Activated T-cell treated with anti-CD3 and anti-CD28 coated beads for 1 hour (primary cell): ENCODE data around the gene ETV3.

Source experiments
- DNase-seq: peaks from one replicate; pipeline ENCODE4 v3.0.0-alpha.2; 2020; ENCODE audit warnings: low read depth

ETV3 gene

DNA sequence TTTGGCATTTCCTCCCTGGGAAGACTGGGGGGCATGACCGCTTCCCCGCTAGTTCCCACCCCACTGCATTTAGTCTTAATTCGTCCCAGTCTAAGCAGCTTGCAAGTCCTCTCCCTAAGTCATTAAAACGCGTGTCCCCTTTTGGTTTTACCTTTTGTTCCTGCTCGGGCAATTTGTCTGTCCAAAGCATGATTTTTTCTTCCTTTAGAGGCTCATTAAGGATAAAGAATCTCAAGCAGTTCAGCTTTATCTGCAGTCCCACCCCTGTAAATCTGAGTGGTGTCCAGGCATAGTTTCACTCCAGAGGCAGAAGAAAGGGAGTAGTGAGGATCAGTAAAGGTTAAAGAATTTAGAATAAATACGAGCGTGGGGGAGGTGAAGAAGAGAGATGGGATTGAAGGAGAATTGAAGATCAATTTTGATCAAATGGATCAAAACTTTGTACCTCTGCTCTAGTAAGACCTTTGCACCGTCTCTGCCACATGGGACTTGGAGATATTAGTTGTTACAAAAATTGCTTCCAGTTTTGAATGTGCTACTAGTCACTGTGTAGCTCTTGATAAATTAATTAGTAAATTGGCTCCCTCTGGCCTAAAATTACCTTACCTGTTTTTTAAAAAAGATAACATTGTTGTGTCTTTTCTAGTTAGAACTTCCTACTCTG, 989 bp upstream of the ETV3 start:
- DNase-seq: no peak

DNA sequence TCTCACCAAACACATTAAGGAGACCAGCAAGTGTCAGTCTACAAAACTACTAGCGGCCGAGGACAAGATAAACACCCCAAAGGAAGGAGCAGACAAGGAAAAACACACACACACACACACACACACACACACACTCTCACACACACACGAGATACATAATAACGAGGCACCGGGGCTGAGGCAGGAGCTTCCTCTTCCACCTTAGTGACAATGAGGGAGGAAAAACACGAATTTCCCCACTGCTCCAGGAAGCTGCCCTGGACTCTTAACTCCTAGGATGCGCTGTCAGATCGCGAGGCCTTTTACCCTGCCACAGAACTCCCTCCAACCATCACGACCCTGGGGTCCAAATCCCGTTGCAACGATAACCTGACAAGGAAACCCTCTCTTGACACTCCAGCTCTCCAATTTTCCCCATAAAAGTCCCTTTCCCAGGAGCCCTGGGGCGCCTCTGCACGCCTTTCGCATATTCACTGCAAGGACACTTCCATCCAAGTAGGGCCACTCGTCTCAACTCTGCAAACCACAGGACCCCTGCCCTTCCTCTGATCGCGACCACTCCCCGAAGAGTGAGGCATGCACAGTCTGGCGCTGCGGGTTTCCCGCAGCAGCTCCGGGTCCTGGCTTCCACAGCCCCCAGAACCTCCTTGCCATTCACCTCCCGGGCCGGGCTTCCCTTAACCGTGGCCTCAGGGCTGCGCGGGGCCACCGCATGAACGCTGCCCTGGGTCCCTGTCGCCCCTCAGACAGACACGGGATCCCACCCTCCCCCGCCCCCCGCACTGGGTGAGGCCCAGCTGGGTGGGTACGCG, 581 bp downstream of the ETV3 start:
- no peak for DNase-seq

DNA sequence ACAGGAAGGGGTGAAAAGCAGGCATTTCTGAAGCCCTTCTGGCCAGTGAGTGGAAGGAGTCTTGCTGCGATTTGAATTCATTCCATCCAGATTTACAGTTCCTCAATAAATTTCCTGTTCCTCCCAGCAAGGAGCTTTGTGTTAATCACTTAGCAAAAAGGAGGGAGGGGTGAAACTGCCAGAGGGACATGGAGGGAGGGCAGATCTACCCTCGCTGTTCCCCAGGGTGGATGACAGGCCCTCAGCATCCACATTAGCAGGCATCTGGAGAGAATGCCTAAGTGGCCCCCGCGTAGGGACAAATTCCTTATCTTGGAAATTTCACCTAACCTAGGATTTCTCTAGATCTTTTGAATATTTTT, 1.2 kb downstream of the ETV3 start:
- no peak for DNase-seq

DNA sequence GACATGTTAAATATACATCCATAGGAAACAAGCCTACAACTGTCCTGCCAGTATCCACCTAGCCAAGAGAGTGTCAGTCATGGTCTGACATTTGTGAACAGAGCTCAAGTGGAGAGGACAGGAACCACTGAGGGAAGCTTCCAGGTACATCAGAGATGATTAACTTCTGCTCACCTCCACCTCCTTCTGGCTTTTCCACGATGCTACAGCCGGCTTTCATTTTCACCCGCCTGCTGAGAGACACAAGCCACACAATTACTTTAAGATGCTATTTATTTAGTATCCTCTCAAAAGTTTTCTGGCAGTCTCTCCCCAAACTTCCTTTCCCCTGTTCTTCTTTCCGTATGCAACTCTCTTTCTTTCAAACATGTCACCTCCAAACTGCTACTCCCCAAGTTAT, 2.1 kb downstream of the ETV3 start:
- DNase-seq: no peak

DNA sequence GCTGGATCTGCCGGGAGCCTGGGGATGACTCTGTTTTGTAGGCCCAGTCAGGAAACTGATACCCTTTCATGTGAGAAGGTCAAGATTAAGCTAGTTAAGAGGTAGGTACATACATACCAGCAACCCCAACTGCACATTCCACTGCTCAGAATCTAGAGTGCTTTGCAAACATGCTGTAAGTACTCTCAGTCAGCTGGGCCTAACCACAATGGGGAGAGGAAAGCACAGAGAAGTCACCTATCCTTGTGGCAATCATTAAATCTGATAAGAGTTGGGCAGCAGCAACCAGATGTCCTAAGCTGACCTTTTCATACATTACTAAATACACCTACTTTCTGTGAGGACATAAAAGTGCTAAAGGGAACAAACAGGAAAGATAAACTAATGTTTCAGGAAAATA, 2.5 kb downstream of the ETV3 start:
- no peak for DNase-seq

DNA sequence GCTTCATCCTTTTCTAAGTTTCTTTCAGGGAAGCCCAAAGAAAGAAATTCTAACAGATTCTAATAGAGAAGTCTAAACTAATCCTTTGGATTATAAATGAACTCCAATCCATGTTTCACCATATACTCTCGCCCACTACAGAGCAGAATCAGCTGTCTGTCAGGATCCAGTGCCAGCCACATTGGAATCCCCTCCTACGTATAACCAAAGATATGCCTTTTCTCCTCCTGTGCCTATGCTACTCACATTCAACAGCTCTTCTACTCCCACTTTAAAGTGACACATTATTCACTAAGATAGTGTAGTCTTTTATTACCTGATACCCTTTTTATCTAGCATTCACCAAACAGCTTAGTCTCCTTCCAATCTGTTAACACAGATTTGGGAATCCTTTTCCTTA, 3.1 kb downstream of the ETV3 start:
- no peak for DNase-seq

DNA sequence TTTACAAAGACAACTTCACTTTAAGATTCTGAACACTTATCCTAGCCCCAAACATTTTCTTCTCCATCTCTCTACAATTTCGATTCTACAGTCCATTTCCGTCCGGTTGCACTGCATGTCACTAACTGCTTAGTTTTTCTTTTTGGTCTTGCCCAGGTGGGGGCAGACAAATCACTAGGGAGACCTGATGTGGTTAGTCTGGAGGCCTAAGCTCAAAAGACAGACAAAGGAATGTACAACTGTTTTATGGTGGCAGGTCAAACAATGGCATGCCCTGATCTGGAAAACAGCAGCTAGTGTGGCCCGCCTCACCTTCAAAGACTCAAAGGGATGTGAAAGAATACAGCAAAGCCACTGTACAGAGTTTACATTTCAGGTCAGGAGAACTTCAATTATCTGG, 3.8 kb downstream of the ETV3 start:
- DNase-seq: no peak

DNA sequence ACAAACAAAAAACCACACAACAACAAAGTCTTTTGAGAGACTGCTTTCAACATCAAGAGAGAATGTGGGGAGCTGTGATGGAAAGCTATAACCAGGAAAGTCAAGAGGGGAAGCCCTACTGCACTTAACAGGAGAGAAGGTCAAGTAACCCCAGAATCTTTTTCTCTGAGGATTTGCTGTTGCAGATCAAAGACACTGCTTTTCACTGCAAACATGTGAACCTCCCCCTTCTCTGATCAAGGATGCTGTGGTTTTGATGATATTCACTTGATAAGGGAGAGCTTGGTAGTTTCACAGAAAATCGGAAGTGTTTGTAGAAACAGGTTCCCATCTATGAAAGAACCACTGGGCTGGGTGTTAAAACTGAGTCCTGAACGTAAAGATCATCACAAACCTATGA, 4.8 kb downstream of the ETV3 start:
- DNase-seq: no peak

DNA sequence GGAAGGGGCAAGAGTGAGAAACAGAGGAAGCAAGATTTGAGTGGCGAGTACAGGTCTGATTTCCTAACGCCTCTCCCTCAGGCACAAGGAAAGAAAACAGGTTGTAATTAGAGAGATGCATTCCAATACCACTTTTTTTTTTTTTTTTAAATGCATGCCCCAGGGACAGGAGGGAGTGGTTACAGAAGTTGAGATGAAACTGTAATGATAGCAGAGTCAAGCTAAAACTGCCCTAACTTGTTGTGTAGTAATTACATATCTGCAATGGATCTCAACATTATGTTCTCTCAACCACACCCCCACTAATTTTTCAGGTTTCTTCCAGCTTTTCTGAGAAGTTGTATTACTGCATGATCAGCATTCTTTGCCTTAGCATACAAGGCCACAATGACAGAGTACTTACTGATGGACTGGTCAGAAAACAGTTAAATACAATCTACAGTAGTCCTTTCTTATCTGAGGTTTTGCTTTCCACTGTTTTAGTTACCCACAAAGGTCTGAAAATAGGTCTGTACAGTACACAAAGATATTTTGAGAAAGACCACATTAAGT, 5.5 kb downstream of the ETV3 start:
- no peak for DNase-seq

DNA sequence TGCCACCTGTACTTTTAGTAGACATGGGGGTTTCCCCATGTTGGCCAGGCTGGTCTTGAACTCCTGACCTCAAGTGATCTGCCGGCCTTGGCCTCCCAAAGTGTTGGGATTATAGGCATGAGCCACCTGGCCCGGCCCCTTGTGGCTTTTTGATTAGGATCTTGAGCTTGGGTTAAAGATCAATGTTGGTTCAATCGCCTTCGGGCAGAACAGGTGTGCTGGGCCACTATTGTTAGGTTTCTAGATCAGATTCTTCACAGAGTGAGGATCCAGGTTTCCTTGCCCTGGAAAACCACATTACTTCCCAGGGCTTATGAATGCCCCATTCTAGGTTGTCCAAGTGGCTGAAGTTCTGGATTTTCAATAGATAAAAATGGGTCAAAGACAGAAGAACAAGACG, 6.1 kb downstream of the ETV3 start:
- no peak for DNase-seq

DNA sequence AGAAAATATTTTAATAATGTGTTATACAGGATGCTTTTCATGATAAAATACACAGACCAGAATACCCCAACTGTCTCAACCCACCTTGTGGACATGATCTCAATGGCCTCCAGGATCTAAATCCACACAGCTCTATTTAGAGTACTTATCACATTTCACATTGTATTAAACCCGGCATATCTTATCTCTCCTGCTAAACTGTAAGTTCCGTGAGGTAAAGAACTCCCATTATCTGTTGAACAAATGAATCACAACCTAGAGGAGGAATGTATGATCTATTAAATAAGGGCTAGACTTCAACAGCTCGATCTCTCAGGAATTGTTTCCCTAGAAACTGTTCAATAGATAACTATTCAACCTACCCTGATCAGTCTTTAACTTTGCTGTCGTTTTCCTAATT, 6.9 kb downstream of the ETV3 start:
- no peak for DNase-seq

DNA sequence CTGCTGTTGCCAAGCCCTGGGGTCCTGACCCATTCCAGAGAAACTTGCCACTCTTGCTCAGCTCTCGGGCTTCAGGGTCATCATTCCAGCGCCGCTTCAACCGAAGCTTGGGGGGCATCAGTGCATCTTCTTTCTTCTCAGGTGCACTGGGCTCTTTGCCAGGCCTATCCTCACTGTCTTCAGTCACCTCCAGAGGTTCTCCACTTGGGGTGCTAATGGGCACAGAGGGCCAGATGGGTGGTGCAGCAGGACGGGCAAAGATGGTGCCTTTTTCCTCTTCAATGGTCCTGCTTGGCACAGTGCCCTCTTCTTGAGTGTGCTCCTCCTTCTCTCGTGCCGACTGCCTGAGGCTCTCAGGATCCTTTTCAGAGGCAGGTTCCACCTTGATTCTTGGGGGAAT, 13.3 kb downstream of the ETV3 start:
- DNase-seq: no peak

DNA sequence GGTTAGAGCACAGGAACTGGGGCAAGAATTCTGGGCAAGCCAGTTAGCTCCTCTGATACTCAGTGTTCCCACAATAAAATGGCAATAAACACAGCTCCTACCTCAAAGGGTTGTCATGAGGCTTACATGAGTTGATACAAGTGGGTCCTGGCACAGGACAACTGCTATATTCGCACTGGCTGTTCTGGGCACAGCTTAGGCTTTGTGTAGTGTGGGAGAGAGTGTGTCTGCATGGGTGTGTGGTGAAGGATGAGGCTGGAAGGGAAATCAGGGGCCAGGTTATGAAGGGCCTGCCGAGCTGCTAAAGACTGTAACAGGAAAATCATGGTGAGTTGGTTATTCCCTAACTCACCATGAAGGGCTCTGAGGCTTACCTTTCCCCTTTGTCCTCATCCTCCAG, 18.7 kb downstream of the ETV3 start:
- no peak for DNase-seq

DNA sequence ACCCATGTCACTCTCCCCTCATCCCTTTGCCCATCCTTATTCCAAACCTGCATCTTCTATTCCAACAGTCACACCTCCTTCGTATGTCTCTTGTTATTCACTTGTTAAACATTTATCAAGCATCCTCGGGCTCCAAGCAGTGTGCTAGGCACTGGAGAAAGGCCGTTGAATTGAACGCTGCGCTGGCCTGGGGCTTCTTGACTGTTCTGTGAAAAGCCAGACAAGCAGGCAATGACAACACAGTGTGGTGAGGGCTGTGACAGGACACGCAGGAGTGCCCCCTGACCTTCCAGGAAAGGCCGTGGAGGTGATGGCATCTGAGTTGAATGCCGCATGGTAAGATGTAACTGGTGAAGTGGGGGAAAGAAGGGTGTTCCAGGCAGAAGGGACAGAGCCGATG, 19.2 kb downstream of the ETV3 start:
- DNase-seq: no peak

DNA sequence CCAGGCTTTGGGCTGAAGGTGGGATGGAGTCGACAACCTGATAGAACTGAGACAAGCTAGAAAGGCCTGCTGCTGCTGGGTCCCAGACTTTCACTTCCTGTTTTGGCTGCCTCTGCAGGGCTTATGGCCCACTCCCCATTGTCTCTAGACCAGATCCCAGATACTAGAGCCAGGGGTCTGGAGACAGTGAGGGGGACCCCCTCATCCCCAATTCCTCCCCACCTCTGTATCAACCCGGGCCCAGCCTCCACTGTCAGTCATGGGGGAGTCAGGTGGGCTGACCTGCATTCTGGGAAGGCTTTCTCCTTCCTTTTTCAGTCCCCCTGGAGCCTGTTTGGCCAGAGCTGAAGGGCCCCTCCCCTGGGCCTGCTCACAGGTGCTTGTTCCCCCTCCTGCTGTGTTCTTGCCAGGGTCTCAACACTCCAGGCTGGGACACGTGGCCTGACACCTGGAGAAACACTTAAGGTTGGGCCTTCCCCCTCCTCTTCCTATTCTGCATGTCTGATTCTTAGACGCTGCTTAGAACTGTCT, 20.6 kb downstream of the ETV3 start:
- no peak for DNase-seq

DNA sequence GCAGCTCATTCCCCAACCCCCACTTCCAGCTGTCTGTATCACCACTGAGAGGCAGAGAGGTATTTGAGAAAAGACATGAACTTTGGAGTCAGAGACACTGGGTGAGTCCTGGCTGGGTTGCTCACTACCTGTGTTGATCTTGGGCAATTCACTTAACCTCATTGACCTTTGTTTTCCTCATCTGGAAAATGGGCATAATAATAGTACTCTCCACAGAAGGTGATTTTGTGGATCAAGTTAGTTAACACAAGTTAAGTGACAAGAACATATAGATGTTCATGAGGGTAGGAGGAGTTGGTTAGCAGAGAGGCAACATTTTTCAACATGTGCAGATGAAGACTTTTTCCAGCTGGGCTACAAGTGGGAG, 21.5 kb downstream of the ETV3 start:
- no peak for DNase-seq

DNA sequence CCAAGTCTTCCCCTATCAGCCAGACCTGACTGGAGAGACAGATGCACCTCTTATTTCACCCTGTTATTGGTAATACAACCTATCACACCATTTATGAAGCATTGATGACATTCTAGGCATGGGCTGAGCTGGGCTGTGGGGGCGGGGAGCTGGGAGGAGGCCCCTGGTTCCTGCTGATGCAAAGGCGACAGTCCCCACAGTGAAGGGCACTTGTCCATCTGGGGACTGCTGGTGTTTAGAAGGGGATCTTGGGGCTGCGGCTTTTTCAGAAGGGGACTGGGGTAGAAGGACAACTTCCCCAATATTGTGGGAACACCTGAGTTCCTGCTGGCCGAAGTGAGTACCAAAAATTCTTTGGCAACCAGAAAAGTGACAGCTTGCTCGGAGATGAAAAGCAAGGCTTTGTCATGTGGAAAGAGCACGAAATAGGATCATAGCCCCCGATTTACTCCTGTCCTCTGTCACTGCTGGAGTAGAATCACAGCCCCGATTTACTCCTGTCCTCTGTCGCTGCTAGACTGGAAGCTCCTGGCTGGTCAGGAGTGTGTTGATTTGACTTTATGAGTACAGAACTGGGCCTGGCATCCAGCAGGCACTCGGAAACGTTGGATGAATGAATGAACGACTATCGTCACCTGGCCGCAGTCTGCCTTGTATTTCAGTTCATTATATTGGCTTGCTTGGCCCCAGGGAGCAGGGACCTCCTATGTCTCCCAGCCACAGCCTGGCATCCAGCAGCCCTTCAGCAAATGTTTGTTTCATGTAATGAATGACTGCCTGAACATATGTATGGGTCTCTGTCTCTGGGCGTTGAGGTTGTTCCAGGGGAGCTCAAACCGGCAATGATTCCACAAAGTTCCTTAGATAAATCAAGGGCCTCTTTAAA, 22.1 kb downstream of the ETV3 start:
- no peak for DNase-seq

DNA sequence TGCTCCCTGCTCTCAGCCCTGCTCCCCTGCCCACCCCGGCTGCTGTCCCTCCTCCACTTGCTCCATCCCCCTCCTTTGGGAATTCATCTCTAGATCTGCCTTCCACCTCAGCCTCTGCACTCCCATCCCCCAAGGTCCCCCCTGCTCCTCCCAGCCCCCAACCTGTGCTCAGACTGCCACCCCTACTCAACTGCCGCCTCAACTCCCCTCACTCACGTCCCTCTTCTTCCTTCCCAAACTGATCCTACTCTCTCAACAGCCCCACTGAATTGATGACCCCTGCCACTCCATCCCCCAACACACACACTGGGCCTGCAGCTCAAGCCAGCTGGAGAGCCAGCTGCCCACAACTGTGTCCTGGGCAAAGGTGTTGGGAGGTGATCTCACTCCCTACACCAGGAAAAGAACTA, 22.8 kb downstream of the ETV3 start:
- DNase-seq: no peak

DNA sequence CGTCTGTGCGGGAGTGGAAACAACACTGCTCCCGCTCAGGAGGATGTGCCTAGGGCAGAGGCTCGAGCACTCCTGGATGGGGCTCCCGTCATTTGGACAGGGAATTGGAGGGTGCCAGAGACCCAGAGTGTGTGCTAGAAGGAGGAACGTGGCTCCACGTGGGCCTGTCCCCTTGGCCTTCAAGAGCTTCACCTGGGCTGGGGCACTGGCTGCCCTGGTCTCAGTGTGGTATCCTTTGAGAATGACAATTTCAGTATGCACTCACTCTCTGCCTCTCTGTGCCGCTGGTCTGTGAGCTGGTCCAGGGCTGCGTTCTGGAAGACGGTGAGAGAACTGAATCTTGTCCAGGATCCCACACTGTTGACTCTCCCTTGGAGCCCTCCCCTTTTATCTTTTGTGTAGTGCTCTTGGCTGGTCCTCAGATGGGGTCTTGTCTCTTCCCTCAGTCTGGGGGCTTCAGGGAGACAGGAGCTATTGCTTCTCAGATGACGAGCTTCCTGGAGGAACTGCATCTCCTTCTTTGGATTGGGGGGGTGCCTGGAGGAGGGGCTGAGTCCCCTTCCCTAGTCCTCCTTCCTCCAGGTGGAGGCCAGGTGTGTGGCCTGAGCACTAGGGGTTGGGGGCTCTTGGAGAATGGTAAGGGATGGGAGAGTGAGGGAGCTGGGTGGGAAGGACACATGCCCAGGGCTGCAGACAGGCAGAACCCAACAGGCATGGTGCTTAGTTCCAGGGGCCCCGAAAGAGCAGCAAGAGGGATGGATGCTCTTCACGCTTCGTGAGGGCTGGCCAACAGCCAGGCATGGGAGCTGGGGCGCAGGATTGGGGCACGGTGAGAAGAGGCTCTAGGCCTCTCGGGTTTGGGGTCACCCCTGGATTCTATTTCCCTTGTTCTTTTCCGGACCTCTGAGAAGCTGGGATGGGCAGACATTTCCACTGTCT, 23.7 kb downstream of the ETV3 start:
- no peak for DNase-seq

DNA sequence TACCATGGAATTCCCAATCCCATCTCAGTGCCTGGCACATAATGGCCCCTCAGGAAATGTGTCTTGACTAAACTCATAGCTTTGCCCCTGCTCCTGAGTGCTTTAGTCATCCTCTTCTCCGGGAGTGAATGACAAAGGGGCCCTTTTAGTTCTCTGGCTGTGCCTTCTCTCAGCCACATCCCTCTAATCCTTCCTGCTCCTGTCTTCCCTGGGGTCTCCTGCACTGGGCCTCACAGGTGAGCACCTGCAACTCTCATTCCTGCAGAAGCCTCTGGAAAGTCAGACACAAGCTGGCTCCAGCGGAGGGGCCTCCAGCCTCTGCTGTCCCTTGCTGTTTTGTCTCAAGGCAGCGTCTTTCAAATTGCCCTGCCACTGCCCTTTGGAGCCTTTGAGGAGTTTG, 24.6 kb downstream of the ETV3 start:
- DNase-seq: no peak

DNA sequence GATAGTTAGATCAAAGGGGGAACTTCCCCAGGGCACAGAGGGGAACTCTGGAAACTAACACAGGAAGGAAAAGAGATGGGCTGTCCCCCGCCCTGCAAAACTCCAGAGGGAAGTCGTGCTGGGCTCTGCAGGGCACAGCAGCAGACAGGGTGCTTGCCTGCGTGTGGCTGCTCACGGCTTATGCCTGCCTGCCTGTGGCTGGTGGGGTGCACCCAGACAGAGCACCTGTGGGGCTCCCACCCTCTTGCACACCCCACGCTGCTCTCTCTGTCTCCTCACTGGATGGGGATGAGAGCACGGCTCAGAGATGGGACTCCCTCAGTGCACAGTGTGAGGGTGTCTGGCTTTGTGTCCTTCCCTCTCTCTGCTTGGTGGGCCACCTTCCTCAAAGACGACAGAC, 25.1 kb downstream of the ETV3 start:
- DNase-seq: no peak
